Thyroid gland (tissue), 4 donors: ENCODE data around the gene OR52B6. TPM values are rescaled to one million over a fixed set of nuclear protein-coding genes. Genes with fewer than 3 reads are reported as not detected.

Experiments used
- DNase-seq, 2 donors: peaks; one replicate each; pipeline ENCODE4 v3.0.0-alpha.2; 2019
- H3K27ac ChIP-seq, 3 donors: fragments of 200-600 bp; sonication (generic); 1 replicate in 2 of 3; 2 replicates in 1 of 3; pipeline ENCODE4 v1.5.1; 2016 to 2019; ENCODE audit warnings: mild to moderate bottlenecking in 1 of 3, moderate library complexity in 1 of 3
- H3K27me3 ChIP-seq: fragments of 200-600 bp; sonication (generic); one replicate; pipeline ENCODE4 v1.5.1; 2019
- H3K36me3 ChIP-seq, 2 donors: fragments of 200-600 bp; sonication (generic); one replicate each; pipeline ENCODE4 v1.5.1; 2016 to 2019
- H3K4me1 ChIP-seq, 2 donors: fragments of 200-600 bp; sonication (generic); one replicate each; pipeline ENCODE4 v1.5.1; 2017 to 2019
- H3K4me3 ChIP-seq, 3 donors: fragments of 200-600 bp; sonication (generic); replicated peaks in 1 of 3; 1 replicate in 2 of 3; 2 replicates in 1 of 3; pipeline ENCODE4 v1.5.1; 2016; ENCODE audit warnings: mild to moderate bottlenecking in 1 of 3
- H3K9me3 ChIP-seq: fragments of 200-600 bp; sonication (generic); one replicate; pipeline ENCODE4 v1.5.1; 2017
- CTCF ChIP-seq, 6 experiments: fragments of 200-600 bp in 3 of 6; fragments of 450-650 bp in 3 of 6; sonication (generic) in 3 of 6; IDR thresholded peaks; one replicate each; pipeline ENCODE4 v1.5.1; 2016 to 2019; ENCODE audit warnings: antibody characterized with exemption in 6 of 6, mild to moderate bottlenecking in 2 of 6, inconsistent platforms in 1 of 6, moderate library complexity in 1 of 6
- POLR2A ChIP-seq, 2 donors: fragments of 450-650 bp; IDR thresholded peaks; one replicate each; pipeline ENCODE4 v1.6.1; 2017; ENCODE audit warnings: antibody characterized with exemption in 2 of 2, mild to moderate bottlenecking in 2 of 2, moderate library complexity in 1 of 2
- WGBS, 2 donors: methylation state at CpG; one replicate each; pipeline ENCODE4 v1.1.5; 2017; 5-methylcytosine and 5-hydroxymethylcytosine counted together
- intact Hi-C: fragments of 100-400 bp; cut with DNase I; formaldehyde crosslinking; loops from one replicate; pipeline ENCODE4 v1.15.1; 2023
- total RNA-seq, 4 donors: library from RNA; depleted of rRNA; stranded (reverse); fragments of >200 nt; gene quantifications; one replicate each; pipeline ENCODE4 v1.2.3, GENCODE V29; 2016

The OR52B6 gene
- total RNA-seq, 4 donors from 2014 or later, result not detected

DNA sequence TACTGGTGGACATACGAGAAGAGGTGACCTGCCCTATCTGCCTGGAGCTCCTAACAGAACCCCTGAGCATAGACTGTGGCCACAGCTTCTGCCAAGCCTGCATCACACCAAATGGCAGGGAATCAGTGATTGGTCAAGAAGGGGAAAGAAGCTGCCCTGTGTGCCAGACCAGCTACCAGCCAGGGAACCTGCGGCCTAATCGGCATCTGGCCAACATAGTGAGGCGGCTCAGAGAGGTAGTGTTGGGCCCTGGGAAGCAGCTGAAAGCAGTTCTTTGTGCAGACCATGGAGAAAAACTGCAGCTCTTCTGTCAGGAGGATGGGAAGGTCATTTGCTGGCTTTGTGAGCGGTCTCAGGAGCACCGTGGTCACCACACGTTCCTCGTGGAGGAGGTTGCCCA is 22.6 kb downstream of the OR52B6 start:
- no peaks in the 10 kb centered on the region for H3K9me3 ChIP-seq
- intact Hi-C loops, result no loop called here
- H3K4me3 ChIP-seq, result no peak overlapping the region
- H3K27ac ChIP-seq, result no peak overlapping the region
- 94% methylated on average over 8 of the region's 8 CpGs for WGBS, 2 donors
- no peak for TF ChIP-seq POLR2A (IDR thresholded peaks at IDR 0.05)
- TF ChIP-seq CTCF (IDR thresholded peaks at IDR 0.05), result no peak
- no peaks in the 10 kb centered on the region for H3K27me3 ChIP-seq
- DNase-seq, result no peak
- no peaks in the 10 kb centered on the region for H3K36me3 ChIP-seq
- peaks cover 1 to 10% of the 10 kb centered on the region in 2 donors for H3K4me1 ChIP-seq

- Histone ChIP-seq H3K4me3 (no peak overlapping the region), H3K27ac (no peak overlapping the region), H3K4me1 (peaks cover 0 to 9% of the 10 kb centered on the region in 2 donors), H3K27me3 (no peaks in the 10 kb centered on the region), H3K9me3 (no peaks in the 10 kb centered on the region), H3K36me3 (no peaks in the 10 kb centered on the region)
- 83 to 84% methylated on average over 4 of the region's 4 CpGs for WGBS, 2 donors
- TF ChIP-seq CTCF (IDR thresholded peaks at IDR 0.05) (no peak), POLR2A (IDR thresholded peaks at IDR 0.05) (no peak)
- DNase-seq, result no peak
- intact Hi-C loops, result no loop called here
Observed at GRCh38 chr11:5604896-5605295, 24.2 kb downstream of the OR52B6 start.

DNA sequence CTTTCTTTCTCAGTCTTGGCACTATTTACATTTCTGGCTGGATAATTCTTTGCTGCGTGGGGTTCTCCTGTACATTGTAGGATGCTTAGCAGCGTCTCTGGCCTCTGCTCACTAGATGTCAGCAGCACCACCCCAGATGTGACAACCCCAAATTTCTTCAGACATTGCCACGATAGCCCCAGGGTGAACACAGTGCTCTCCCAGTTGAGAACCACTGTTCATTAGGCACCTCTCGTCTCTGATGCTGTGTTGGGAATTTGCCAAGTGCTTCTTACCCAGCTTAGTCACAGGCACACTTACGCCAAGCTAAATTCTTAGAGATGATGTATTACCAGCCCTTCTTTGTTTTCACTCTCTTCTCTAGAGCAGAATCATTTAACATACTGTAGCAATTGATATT is 25.2 kb downstream of the OR52B6 start:
- intact Hi-C loops, result no loop called here
- TF ChIP-seq CTCF (IDR thresholded peaks at IDR 0.05) (no peak), POLR2A (IDR thresholded peaks at IDR 0.05) (no peak)
- no peaks in the 10 kb centered on the region for H3K27me3 ChIP-seq
- H3K9me3 ChIP-seq, result no peaks in the 10 kb centered on the region
- no peak overlapping the region for H3K4me3 ChIP-seq
- H3K4me1 ChIP-seq, result no peaks in the 10 kb centered on the region
- no peak for DNase-seq
- H3K36me3 ChIP-seq, result no peaks in the 10 kb centered on the region
- no peak overlapping the region for H3K27ac ChIP-seq
- WGBS, 2 donors, result 80 to 83% methylated on average over 5 of the region's 5 CpGs

DNA sequence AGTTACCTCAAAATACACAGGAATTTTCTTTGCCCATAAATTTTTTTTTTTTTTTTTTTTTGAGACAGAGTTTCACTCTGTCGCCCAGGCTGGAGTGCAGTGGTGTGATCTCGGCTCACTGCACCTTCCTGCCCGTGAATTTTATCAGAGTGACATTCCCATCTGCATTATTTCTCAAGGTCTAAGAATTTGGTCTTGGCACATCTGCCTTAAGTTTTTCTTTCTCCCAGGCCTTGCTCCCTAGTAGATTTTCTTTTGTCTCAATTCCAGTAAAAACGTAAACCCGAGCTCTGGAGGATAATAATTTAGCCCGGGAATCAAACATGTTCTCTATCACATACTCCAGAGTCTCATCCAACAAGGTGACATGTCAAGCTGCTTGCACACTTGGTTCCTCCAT is 28.1 kb downstream of the OR52B6 start:
- Histone ChIP-seq H3K27me3 (no peaks in the 10 kb centered on the region), H3K9me3 (no peaks in the 10 kb centered on the region), H3K4me3 (no peak overlapping the region), H3K27ac (no peak overlapping the region), H3K4me1 (no peaks in the 10 kb centered on the region), H3K36me3 (no peaks in the 10 kb centered on the region)
- TF ChIP-seq POLR2A (IDR thresholded peaks at IDR 0.05) (no peak), CTCF (IDR thresholded peaks at IDR 0.05) (no peak)
- DNase-seq, result no peak
- WGBS, 2 donors, result 83 to 84% methylated on average over 6 of the region's 6 CpGs
- intact Hi-C loops, result no loop called here

GRCh38 chr11:5610446-5610845 is 29.8 kb downstream of the OR52B6 start:
- 88 to 89% methylated on average over 5 of the region's 5 CpGs for WGBS, 2 donors
- H3K4me1 ChIP-seq, result no peaks in the 10 kb centered on the region
- TF ChIP-seq POLR2A (IDR thresholded peaks at IDR 0.05), result no peak
- no peak for TF ChIP-seq CTCF (IDR thresholded peaks at IDR 0.05)
- H3K27me3 ChIP-seq, result no peaks in the 10 kb centered on the region
- no peaks in the 10 kb centered on the region for H3K9me3 ChIP-seq
- no peak overlapping the region for H3K27ac ChIP-seq
- no peak overlapping the region for H3K4me3 ChIP-seq
- intact Hi-C loops, result no loop called here
- DNase-seq, result no peak
- no peaks in the 10 kb centered on the region for H3K36me3 ChIP-seq
